AG10803 (cell line): ENCODE measurements around the gene RYR2.
"Not testable (repeated sequence)": the region's sequence is repeated elsewhere in the genome, so short reads cannot be mapped to it uniquely, and the experiment has no call there.

Experiments
- DNase-seq: peaks from one replicate; pipeline ENCODE4 v3.0.0; 2010; ENCODE audit warnings: low read depth
- H3K4me3 ChIP-seq: 2 replicates; pipeline ENCODE4 v1.5.1; 2011; ENCODE audit warnings: mild to moderate bottlenecking, low read length, control low read depth
- TF ChIP-seq, protein P1 (sequence below): conservative IDR thresholded peaks from 2 replicates; pipeline ENCODE4 v1.5.1; 2011; ENCODE audit warnings: mild to moderate bottlenecking, low read length, control low read depth, inconsistent platforms

Gene RYR2

DNA sequence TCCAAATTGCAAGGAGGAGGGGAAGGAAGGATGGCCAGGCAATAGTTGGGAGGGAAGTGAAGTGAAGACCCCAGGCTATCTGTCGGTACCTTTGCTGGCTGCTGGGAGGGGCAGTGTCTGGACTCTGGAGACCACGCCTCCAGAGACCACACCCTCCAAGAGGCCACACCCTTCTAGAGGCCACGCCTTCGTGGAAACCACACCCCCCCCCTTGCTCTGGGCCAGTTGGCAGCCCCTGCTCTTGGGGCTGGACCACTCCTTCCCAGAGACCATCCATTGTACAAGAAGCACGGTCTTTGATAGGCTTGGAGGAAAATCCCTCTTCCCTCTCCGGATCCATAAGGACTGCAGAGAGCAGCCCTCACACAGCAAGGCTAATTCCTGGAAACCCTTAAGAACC is 73.1 kb downstream of the RYR2 start:
- TF ChIP-seq, protein P1, sequence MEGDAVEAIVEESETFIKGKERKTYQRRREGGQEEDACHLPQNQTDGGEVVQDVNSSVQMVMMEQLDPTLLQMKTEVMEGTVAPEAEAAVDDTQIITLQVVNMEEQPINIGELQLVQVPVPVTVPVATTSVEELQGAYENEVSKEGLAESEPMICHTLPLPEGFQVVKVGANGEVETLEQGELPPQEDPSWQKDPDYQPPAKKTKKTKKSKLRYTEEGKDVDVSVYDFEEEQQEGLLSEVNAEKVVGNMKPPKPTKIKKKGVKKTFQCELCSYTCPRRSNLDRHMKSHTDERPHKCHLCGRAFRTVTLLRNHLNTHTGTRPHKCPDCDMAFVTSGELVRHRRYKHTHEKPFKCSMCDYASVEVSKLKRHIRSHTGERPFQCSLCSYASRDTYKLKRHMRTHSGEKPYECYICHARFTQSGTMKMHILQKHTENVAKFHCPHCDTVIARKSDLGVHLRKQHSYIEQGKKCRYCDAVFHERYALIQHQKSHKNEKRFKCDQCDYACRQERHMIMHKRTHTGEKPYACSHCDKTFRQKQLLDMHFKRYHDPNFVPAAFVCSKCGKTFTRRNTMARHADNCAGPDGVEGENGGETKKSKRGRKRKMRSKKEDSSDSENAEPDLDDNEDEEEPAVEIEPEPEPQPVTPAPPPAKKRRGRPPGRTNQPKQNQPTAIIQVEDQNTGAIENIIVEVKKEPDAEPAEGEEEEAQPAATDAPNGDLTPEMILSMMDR = no peak
- no peak overlapping the region for H3K4me3 ChIP-seq
- no peak for DNase-seq

DNA sequence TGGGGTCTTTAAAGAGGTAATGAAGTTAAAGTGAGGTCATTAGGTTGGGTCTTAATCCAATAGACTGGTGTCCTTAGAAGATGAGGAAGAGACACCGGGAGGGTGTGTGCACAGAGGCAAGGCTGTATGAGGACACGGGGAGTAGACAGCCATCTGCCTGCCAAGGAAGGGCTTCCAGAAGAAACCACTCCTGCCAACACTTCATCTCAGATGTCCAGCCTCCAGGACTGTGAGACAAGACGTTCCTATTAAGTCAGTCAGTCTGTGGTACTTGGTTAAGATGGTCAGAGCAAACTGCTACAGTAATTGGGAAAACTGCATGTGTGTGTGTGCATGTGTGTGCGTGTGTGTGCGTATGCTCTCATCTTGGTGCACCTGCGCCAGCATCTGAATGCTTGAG is 77.1 kb downstream of the RYR2 start:
- DNase-seq = no peak
- TF ChIP-seq, protein P1 = no peak
- H3K4me3 ChIP-seq = no peak overlapping the region

- H3K4me3 ChIP-seq = no peak overlapping the region
- TF ChIP-seq, protein P1 = no peak
- DNase-seq = no peak
Measured at GRCh38 chr1:237120683-237121082, 78.7 kb downstream of the RYR2 start.

DNA sequence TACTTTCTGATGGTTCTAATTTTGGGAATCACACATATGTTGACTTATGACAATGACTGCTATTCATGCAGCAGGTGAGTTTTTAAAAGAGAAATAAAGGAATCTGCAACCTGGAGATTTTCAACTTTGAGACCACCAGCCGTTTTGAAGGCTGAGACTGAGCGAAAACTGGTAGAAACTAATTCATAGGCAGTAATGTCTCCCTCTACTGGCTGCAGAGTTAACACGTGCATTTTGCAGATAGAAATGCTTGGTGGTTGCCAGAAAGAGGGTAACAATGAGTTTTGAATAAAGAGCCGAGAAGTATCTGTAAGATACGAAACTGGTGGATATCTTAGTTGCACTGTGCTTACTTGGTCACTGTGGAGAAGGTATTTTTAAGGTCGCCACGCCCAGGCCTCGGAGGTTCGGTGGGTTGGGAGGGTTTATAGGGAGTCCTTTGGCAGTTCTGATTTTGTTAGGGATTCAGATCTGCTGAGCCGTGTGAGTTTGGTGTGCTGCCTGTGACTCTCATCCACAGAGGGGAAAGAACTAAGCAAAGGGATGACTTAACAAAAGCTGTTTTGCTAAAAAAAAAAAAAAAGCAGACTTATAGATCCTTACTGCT is 83.0 kb downstream of the RYR2 start:
- H3K4me3 ChIP-seq = no peak overlapping the region

DNA sequence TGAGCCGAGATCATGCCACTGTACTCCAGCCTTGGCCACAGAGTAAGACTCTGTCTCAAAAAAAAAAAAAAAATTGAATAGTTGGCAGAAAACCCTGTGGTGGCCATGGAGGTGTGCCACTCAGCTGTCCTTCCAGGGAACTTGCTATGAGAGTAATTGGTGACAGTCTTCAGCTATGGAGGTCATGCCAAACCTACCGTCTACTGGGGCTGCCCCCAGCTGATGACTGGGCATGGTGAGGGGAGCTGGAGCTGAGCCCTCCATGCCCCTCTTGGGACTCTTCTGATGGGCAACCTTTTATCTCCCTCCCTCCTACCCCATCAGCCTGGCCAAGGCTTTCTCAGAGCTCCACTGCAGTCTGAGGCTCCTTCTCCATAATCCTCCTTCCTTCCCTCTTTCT is 84.2 kb downstream of the RYR2 start:
- H3K4me3 ChIP-seq = no peak overlapping the region
- DNase-seq = no peak
- TF ChIP-seq, protein P1 = no peak

More for the DNA sequence above, 83.0 kb downstream of the RYR2 start:
- DNase-seq = no peak
- TF ChIP-seq, protein P1 = no peak

DNA sequence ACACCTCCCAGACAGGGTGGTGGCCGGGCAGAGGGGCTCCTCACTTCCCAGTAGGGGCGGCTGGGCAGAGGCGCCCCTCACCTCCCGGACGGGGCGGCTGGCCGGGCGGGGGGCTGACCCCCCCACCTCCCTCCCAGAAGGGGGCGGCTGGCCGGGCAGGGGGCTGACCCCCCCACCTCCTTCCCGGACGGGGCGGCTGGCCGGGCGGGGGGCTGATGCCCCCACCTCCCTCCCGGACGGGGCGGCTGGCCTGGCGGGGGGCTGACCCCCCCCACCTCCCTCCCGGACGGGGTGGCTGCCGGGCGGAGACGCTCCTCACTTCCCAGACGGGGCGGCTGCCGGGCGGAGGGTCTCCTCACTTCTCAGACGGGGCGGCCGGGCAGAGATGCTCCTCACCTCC is 85.3 kb downstream of the RYR2 start:
- DNase-seq = not testable (repeated sequence)

GRCh38 chr1:237133921-237134320 is 91.9 kb downstream of the RYR2 start:
- no peak overlapping the region for H3K4me3 ChIP-seq
- TF ChIP-seq, protein P1 = no peak
- no peak for DNase-seq

More for the DNA sequence above, 85.3 kb downstream of the RYR2 start:
- H3K4me3 ChIP-seq = not testable (repeated sequence)

DNA sequence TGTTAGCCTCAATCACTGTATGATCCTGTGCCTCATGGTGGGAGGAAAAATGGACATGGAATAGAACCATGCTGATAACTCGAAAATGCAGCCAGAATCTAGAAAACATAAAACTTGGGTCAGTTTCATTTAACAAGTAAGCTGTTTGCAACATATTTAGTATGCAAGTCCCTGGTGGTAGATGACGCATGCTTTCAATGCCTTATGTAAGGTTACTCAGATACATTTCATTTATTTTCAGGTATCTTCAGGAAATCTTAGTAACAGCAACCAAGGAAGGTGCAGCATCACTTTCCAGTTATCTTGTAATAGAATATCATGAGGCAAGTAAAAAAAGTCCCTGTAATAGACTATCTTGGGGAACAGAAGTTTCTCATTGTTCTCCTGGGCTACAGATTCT is 92.9 kb downstream of the RYR2 start:
- no peak overlapping the region for H3K4me3 ChIP-seq
- DNase-seq = no peak
- TF ChIP-seq, protein P1 = no peak
